NCI-H2227 (cell line): ENCODE data around the gene FAM20C.
"Not testable (repeated sequence)": the region's sequence is repeated elsewhere in the genome, so short reads cannot be mapped to it uniquely, and the experiment has no call there.

Source experiments
- DNase-seq: peaks from one replicate; lab custom pipeline; 2025; ENCODE audit not compliant: unreplicated experiment; lab: John Stamatoyannopoulos, UW

The FAM20C gene

DNA sequence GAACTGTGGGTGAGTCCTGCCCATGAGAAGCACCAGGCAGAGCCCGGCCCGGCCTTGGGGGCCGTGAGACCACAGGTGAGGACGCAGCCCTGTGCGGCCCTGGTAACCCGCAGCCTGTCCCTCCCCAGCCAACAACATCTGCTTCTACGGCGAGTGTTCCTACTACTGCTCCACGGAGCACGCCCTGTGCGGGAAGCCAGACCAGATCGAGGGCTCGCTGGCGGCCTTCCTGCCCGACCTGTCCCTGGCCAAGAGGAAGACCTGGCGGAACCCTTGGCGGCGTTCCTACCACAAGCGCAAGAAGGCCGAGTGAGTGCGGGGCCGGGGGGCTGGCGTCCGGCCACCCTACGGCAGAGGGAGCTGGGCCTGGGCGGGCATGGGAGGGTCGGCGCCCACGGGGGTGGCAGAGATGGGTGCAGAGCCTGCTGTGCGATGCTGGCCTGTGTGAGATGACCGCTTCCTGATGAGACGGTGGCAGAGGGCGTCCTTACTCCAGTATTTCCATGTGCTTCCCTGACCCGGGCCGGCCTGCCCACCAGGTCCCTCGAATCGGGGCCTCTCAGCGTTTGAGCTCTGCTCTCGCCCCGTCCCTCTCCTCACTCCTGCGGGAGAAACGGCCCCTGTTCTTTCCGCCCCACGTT lies 63.5 kb downstream of the FAM20C start:
- DNase-seq = no peak

DNA sequence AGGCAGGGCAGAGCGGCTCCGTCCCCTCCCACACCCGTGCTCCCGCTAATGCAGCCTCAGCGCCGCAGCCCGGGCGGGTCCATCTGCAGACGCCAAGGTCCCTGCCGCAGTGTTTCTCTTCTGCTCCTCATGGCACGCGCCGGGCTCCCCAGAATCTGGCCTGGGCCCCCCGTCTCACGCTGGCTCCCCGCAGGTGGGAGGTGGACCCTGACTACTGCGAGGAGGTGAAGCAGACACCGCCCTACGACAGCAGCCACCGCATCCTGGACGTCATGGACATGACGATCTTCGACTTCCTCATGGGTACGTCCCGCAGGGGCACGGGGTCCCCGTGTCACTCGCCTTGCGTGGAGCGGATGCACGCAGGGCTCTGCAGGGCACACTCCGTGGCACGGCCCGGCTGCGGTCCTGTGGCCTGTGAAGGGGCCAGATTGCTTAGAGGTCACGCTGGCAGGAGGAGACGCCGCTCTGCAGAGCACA lies 64.1 kb downstream of the FAM20C start:
- DNase-seq = no peak

DNA sequence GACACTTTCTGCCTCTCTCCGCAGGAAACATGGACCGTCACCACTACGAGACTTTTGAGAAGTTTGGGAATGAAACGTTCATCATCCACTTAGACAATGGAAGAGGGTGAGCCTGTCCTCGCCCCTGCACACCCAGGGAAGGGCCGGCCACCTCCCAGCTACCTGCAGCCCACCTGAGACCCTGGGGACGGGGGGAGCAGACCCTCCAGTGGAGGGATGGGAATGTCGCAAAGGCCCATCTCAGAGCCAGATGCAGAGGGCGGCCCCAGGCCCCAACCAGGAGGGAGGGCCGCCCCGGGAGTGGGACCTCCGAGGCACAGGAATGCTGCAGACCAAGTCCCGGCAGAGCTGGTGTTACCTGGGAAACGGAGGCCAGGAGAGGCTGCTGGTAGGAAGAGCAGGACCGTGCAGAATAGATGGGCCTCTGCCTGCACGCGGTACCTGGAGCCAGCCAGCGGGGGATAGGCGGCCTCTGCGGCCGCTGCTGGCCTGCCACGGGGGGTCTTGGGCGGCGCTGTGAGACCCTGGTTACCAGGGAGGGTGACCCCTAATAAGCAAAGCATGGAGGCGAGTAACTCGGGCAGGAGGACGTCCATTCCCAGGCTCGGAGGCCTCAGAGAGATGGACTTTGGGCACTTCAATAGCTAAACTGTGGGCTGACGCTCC lies 64.7 kb downstream of the FAM20C start:
- DNase-seq = no peak

DNA sequence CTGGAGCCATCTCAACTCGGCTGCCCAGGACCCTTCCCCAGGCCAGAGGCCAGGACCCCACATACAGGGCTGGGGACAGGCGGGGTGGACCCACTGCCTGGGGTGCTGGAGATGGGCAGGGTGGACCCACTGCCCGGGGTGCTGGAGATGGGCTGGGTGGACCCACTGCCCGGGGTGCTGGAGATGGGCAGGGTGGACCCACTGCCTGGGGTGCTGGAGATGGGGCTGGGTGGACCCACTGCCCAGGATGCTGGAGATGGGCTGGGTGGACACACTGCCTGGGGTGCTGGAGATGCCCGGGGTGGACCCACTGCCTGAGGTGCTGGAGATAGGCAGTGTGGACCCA lies 65.2 kb downstream of the FAM20C start:
- DNase-seq = no peak

DNA sequence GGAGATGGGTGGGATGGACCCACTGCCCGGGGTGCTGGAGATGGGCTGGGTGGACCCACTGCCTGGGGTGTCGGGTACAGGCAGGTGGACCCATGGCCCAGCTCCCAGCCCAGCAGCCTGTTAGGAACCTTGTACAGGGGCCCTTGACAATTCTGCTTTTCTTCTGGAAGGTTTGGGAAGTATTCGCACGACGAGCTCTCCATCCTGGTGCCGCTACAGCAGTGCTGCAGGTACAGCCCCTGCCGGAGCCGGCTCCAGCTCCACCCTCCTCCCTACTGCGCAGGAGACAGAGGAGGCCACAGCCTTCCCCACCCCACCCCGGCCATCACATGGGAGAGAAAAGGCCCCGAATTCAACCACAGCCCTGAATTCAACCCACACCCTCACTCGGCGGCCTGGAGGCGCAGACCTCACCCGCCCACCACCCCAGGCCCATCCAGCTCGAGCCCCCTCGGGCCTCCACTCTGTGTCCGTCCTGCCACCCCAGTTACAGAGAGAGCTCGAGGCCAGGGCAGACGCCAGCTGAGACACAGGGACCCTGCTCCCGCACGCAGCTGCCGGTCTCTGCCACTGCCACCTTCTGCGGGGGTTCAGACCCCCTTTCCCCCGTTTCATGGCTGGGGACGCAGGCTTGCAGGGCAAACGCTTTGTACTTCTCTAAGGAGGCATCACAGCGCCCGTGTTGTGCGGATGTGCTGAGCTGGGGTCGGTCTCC lies 66.3 kb downstream of the FAM20C start:
- no peak for DNase-seq

DNA sequence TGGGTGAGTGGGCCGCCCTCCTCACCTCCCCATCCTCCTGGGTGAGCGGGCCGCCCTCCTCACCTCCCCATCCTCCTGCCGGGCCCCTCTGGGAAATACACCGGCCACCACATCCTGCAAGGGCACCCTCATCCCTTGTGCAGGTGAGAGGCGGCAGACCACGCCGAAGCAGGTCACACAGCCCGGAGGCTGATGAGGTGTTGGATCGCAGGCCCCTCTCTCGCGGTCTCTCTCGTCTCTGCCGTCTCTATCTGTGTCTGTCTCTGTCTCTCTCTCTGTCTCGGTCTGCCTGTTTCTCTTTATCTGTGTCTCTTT lies 66.8 kb downstream of the FAM20C start:
- DNase-seq = no peak

DNA sequence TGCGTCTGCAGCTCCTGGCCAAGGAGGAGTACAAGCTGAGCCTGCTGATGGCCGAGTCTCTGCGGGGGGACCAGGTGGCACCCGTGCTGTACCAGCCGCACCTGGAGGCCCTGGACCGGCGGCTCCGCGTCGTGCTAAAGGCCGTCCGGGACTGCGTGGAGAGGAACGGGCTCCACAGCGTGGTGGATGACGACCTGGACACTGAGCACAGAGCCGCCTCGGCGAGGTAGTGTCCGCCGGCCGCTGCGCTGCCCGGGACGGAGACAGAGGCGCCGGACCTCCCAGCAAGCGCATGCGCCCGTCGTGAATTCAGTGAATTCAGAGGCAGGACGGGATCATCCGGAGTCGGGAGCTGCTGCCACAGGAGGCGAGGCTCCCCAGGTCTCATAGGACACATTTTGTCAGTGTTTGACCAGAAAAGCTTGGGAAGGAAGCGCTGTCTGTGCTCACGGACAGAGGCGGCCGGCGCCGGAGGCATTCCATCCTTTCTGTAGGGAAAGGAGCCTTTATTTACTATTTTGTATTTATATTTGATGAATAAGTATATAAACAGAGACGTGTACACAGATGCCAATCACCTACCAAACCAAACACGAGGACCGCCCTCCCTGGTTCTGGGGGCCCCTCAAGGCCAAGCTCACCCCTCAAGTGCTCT lies 67.5 kb downstream of the FAM20C start:
- DNase-seq = no peak

DNA sequence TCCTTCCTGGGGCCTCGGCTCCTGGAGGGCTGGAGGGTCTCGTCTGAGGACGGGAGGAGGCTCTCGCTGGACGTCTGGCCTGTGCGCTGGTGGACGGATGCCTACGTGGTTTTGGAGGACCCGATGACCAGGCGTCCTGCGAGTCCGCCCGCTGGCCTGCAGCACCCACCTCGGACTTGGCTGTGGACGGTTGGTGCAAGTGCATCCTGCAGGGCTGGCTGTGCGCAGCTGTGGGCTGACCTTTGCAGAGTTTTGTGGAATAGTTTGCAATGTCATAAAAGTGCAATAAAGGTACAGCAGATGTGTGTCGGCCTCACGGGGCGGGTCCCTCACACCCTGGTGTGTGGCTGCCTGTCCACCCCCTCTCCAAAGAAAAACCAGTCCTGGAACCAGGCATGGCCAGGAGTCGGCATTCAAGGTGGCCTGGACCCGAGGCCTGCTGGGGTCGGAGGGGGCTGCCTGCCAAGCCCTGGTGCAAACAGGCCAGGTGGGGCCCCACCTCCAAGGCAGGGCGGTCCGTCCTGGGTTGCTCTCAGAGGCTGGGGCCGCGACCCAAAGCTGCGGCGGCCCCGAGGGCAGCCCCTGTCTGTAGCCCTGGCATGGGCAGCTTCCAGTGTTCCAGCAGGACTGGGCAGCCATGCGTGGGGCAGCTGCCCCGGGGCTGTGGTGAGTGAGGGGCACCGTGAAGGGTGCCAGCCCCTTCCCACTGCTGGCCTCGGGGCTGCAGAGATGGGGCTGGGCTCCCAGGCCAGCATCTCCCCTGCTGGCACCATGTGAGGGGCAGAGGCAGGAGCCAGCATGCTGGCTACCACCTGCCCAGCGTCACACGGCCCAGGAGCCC lies 68.3 kb downstream of the FAM20C start:
- DNase-seq = no peak

DNA sequence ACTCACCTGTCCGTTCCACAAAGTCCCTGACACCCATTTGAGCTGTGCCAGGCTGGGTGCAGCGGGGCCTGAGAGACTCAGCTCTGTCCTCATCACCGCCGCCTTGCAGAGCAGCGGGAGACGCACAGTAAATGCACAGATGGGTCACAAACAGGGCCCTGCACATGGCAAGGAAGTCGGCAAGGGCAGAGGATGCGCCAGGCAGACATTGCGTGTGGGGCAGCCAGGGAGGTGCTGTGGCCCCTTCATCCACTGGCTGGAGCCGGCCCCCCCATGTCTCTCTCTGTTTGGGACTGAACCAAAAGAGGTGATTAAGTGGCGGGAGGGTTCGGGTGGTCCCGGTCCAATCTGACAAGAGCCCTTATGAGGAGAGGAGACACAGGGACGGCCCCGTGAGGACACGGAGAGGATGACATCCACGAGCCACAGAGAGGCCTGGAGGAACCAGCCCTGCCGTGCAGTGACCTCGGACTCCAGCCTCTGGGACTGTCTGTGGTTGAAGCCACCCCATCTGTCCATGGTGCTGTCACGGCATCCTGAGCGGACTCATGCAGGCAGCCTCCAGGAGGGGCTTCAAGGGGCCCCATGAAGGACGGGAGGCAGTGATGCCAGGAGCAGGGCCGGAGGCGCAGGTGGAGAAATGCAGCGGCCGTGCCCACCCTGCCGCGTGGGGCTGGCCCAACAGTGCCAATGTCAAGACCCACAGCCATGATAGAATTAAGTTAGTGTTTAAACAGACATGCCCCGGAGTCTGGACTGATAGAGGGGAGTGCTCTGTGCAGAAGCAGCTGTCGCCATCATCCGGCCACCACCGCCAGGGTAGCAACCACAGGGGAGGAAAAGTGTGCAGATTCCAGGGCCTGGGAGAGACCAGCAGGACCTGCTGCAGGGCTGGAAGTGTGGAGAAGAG lies 69.2 kb downstream of the FAM20C start:
- DNase-seq = no peak

DNA sequence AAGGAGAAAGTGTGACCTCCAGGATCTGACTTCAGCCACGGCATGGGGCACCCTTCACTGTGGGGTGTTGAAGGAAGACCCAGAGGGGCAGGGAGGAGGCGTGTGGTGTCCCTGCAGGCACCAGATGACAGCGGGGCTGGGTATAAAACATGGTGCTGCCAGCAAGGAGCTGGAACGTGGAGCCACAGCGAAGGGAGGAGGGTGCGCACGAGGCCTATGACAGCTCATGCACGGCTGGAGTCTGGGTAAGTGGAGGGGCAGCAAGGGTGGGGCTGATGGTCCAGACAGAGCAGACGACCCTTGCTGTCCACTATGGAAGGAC lies 69.8 kb downstream of the FAM20C start:
- DNase-seq = no peak

DNA sequence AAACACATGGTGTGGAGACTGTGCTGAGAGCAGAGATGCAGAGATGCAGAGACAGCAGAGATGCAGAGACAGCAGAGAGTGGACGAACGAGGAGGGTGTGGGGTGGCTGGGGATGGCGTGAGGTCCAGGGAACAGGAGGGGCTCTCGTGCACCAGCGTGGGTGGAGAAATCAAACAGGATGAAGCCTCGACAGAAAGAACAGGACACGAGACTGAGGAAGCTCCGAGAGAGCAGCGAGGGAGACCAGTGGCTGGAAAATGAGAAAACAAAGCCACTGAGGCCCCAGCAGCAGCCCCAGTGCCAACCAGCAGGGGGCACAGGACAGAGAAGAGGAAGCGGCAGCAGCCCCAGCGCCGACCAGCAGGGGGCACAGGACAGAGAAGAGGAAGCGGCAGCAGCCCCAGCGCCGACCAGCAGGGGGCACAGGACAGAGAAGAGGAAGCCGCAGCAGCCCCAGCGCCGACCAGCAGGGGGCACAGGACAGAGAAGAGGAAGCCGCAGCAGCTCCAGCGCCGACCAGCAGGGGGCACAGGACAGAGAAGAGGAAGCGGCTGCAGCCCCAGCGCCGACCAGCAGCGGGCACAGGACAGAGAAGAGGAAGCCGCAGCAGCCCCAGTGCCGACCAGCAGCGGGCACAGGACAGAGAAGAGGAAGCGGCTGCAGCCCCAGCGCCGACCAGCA lies 70.4 kb downstream of the FAM20C start:
- DNase-seq = not testable (repeated sequence)

DNA sequence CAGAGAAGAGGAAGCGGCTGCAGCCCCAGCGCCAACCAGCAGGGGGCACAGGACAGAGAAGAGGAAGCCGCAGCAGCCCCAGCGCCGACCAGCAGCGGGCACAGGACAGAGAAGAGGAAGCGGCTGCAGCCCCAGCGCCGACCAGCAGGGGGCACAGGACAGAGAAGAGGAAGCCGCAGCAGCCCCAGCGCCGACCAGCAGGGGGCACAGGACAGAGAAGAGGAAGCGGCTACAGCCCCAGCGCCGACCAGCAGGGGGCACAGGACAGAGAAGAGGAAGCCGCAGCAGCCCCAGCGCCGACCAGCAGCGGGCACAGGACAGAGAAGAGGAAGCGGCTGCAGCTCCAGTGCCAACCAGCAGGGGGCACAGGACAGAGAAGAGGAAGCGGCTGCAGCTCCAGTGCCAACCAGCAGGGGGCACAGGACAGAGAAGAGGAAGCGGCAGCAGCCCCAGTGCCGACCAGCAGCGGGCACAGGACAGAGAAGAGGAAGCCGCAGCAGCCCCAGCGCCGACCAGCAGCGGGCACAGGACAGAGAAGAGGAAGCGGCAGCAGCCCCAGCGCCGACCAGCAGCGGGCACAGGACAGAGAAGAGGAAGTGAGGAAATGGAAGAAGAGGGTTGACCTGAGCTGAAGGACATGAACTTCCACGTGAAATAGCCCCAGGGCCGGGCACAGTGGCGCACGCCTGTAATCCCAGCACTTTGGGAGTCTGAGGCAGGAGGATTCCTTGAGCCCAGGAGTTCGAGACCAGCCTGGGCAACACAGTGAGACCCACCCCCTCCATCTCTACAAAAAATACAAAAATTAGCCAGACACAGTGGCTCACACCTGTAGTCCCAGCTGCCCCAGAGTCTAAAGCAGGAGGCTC lies 71.3 kb downstream of the FAM20C start:
- DNase-seq = not testable (repeated sequence)

DNA sequence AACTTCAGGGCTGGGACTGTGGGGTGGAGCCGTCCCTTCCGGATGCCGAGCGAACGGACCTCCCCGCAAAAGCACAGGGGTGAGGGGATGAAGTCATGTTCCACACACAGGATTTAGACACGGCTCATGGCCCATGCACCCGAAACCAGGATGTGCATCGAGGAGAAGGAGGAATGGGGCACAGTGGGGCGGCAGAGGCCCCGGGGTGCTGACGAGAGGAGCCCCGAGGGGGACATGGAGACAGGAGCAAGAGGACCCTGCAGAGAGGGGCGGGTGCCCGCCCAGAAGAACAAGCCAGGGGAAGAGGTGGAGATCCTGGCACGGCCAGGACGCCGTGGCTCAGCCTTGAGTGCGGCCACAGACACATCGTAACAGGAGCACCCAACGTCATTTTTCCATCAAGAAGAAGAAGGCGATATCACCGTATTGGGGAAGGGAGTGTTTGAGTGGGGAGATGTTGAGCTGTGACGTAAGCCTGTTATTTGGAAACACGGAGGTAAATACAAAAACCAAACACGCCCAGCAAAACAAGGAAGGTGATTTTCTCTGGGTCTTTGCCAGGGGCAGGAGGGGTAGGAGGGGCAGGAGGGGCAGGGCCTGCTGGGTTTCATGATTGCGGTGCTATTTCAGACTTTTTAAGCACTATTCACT lies 72.3 kb downstream of the FAM20C start:
- peak; percentile 8 for DNase-seq

DNA sequence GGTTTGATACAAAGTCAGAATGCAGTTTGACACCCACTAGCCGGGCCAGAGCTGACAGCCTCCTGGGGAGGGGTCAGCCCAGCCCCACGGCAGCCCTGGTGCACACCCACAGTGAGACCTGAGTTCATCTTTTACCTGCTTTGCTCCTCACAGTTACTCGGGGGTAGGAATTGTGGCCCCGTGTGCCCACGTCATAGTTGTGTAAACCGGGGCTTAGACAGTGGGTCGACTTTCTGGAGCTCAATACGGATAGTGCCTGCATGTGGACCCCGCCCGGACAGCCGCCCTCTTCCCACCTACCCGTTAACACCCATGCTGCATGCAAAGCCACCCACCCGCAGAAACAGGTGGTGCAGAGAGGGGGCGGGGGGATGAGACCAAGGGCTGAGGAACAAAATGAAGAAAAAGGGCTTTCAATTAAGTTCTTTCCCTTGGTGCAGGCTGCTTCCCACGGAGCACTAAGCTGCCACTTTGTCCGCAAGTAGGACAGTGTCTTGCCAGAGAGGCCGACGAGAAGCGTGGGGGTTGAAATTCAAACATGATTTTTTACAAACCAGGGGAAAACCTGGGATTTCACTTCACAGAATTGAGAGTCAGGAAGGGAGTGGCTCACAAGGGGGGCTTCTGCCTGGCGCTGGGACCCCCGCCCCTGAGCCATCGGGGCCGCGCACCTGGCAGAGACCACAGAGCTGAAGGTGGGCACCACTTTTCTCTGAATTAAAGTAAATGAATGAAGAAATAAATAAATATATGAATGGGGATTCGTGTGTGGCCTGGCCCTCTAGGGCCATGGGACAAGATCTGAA lies 73.0 kb downstream of the FAM20C start:
- DNase-seq = no peak

DNA sequence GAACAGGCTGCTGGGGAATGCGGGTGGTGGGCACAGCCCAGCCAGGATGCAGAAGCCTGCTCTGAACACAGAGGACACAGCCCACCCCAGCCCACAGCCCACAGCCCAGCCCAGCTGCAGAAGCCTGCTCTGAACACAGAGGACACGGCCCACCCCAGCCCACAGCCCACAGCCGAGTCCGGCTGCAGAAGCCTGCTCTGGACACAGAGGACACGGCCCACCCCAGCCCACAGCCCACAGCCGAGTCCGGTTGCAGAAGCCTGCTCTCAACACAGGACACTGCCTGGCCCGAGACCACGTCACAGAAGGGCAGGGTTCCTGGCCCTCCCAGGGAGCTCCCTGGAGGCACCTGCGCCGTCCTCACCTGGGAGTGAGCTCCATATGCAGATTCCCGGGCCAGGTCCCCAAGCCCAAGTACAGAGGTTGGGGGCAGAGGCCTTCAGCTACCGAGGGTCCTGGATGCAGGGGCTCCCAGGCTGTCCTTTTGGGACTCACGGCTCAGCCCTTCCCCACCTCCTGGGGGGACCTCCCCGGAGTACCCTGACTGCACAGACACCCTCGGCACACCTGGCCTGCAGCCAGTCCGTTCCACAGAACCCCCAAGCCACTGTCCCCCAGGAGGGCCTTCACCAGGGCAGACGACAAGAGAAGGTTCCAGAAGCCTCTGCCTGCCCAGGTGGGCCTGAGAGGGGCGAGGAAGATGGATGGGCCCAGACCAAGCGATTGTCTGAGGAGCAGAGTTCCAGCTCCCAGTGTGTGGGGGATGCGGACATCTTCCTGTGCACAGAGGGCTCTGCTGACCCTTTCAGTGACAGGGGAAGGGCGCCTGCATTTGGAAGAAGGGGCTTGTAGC lies 73.9 kb downstream of the FAM20C start:
- no peak for DNase-seq
